ENCODE data around the gene ZNF541. TPM values are rescaled to one million over a fixed set of nuclear protein-coding genes. Genes with fewer than 3 reads are reported as not detected.

ZNF541 gene
- total RNA-seq, 1 donor from 2014 or later: not detected

DNA sequence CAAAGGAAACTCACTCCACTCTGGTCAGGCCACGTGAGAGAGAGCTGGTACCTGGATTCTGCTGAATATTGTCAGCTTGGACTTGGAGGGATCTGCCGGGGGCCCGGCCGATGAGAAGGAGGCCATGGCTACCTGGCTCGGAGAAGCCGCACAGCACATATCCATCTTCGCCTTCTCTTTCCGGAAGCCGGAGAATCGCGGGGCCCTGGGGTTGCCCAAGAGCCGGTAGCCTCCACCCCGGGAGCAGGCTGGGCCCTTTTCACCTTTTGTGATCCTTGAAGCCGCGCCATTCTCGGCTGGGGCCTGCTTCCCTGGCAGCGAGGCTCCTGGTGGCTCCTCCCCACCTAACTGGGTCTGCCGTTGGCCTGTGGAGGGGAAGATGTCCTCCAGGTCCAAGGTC is 28.9 kb downstream of the ZNF541 start:
- no peak overlapping the region for H3K4me3 ChIP-seq
- peaks cover 4 to 5% of the 10 kb centered on the region in 2 donors for H3K4me1 ChIP-seq
- DNase-seq (ENCODE audit: low spot score in 2 of 2): no peak
- no peaks in the 10 kb centered on the region for H3K27me3 ChIP-seq
- H3K9me3 ChIP-seq: no peaks in the 10 kb centered on the region
- no peaks in the 10 kb centered on the region for H3K36me3 ChIP-seq
- H3K27ac ChIP-seq: no peak overlapping the region
- TF ChIP-seq, protein P1, sequence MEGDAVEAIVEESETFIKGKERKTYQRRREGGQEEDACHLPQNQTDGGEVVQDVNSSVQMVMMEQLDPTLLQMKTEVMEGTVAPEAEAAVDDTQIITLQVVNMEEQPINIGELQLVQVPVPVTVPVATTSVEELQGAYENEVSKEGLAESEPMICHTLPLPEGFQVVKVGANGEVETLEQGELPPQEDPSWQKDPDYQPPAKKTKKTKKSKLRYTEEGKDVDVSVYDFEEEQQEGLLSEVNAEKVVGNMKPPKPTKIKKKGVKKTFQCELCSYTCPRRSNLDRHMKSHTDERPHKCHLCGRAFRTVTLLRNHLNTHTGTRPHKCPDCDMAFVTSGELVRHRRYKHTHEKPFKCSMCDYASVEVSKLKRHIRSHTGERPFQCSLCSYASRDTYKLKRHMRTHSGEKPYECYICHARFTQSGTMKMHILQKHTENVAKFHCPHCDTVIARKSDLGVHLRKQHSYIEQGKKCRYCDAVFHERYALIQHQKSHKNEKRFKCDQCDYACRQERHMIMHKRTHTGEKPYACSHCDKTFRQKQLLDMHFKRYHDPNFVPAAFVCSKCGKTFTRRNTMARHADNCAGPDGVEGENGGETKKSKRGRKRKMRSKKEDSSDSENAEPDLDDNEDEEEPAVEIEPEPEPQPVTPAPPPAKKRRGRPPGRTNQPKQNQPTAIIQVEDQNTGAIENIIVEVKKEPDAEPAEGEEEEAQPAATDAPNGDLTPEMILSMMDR (IDR thresholded peaks at IDR 0.05): no peak
- intact Hi-C loops (cut with DNase I): no loop called here

- no peak for DNase-seq (ENCODE audit: low spot score in 2 of 2)
- intact Hi-C loops (cut with DNase I): no loop called here
- no peak overlapping the region for H3K27ac ChIP-seq
Observed at GRCh38 chr19:47542030-47542475, 30.9 kb downstream of the ZNF541 start.

DNA sequence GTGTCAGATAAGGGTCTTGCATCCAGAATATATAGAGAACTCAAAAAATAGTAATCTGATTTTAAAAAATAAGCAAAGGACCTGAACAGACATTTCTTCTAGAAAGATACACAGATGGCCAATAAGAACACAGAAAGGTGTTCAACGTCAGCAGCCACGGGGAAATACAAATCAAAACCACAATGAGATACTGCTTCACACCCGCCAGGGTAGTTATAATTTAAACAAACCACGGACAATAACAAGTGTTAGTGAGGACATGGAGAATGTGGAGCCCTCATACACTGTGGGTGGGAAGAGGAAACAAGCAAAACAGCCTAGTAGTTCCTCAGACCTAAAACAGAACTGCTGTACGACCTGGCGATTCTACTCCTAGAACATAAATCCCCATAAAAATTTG is 31.4 kb downstream of the ZNF541 start:
- H3K27me3 ChIP-seq: no peaks in the 10 kb centered on the region
- no peak for DNase-seq (ENCODE audit: low spot score in 2 of 2)
- intact Hi-C loops (cut with DNase I): no loop called here
- no peak overlapping the region for H3K4me3 ChIP-seq
- H3K36me3 ChIP-seq: no peaks in the 10 kb centered on the region
- TF ChIP-seq, protein P1 (IDR thresholded peaks at IDR 0.05): no peak
- H3K27ac ChIP-seq: no peak overlapping the region
- peaks cover 4 to 5% of the 10 kb centered on the region in 2 donors for H3K4me1 ChIP-seq
- H3K9me3 ChIP-seq: no peaks in the 10 kb centered on the region

More at GRCh38 chr19:47542030-47542475, 30.9 kb downstream of the ZNF541 start:
- Histone ChIP-seq H3K9me3 (no peaks in the 10 kb centered on the region), H3K36me3 (no peaks in the 10 kb centered on the region), H3K27me3 (no peaks in the 10 kb centered on the region), H3K4me1 (peaks cover 4 to 5% of the 10 kb centered on the region in 2 donors), H3K4me3 (no peak overlapping the region)
- TF ChIP-seq, protein P1 (IDR thresholded peaks at IDR 0.05): no peak

DNA sequence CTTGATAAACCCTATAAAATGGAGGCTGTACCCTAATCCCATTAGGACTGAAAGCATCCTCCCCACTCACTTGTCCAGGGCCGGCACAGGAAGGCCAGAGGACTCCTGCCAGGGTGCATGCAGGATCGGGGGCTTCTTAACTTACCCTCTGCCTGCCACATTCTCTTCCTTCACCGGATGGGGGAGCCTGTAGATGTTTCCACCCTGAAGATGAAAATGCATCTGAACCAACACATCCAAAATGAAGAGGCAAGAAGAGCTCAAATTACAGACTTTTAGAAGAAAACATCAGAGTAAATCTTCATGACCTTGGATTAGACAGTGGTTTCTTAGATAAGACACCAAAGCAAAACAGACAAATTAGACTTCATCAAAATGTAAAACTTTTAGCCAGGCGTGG is 32.2 kb downstream of the ZNF541 start:
- TF ChIP-seq, protein P1 (IDR thresholded peaks at IDR 0.05): peak in 1 of 3 experiments; percentile 22
- Histone ChIP-seq H3K27me3 (no peaks in the 10 kb centered on the region), H3K9me3 (no peaks in the 10 kb centered on the region), H3K27ac (no peak overlapping the region), H3K36me3 (no peaks in the 10 kb centered on the region), H3K4me3 (no peak overlapping the region), H3K4me1 (peaks cover 4 to 5% of the 10 kb centered on the region in 2 donors)
- DNase-seq (ENCODE audit: low spot score in 2 of 2): no peak
- intact Hi-C loops (cut with DNase I): no loop called here

DNA sequence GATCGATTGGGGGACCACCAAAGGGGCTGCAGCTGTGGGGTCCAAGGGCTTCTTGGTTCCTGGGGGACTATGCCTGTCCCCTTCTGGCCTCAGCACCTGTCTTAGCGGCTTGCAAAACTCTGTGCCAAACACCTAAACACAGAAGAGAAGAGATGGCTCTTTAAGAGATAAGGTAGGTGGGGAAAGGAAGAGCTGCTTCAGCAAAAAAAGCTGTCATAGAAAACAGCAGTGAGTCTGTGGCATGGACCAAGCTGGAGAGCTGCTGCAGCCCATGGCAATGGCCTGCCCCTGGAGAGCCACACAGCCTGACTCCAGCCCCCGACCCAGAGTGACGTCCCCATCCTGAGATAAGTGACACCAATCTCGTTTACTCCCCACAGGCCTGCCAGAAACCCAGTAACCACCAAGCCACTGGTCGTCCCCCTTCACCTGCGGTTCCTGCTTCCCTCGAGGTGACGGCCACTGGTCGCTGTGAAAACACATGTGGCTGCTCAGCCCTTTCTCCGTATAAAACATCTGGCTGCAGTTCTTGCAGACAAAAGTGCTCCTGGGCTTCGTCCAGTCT is 33.1 kb downstream of the ZNF541 start:
- DNase-seq (ENCODE audit: low spot score in 2 of 2): no peak
- no peak overlapping the region for H3K4me3 ChIP-seq
- no peaks in the 10 kb centered on the region for H3K4me1 ChIP-seq
- no peaks in the 10 kb centered on the region for H3K27me3 ChIP-seq
- H3K27ac ChIP-seq: no peak overlapping the region
- TF ChIP-seq, protein P1 (IDR thresholded peaks at IDR 0.05): no peak
- no peaks in the 10 kb centered on the region for H3K36me3 ChIP-seq
- intact Hi-C loops (cut with DNase I): no loop called here
- no peaks in the 10 kb centered on the region for H3K9me3 ChIP-seq

DNA sequence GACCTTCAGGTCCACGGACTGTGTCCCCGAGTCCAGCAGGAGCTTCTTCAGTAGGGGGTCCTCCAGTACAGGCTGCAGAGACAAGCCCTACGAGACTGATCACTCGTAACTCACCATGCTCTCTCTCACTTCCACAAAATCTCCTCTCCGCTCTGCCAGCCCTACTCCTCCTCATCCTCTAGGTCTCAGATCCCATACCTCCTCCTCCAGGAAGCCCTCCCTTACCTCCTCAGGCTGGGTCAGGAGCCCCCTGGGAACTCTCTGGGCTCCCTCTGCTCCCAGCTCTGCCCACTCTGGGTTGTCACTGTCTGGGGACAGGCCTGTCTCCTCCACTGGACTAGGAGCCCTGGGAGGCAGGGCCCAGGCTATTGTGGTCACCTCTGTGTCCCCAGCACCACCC is 34.1 kb downstream of the ZNF541 start:
- Histone ChIP-seq H3K4me1 (no peaks in the 10 kb centered on the region), H3K4me3 (no peak overlapping the region), H3K9me3 (no peaks in the 10 kb centered on the region), H3K27me3 (no peaks in the 10 kb centered on the region), H3K27ac (no peak overlapping the region), H3K36me3 (no peaks in the 10 kb centered on the region)
- intact Hi-C loops (cut with DNase I): no loop called here
- DNase-seq (ENCODE audit: low spot score in 2 of 2): no peak
- TF ChIP-seq, protein P1 (IDR thresholded peaks at IDR 0.05): no peak
